Measurements from ENCODE around the gene ITGB3.

The ITGB3 gene

GRCh38 chr17:47276868-47277267 is 23.2 kb downstream of the ITGB3 start:
- H3K27ac ChIP-seq (ENCODE audit: low read depth, low read length) = no peak overlapping the region
- peaks cover 75% of the 10 kb centered on the region for H3K4me1 ChIP-seq (ENCODE audit: control insufficient read depth, low read length)
- H3K9me3 ChIP-seq (ENCODE audit: control insufficient read depth, insufficient read depth, low read length) = no peaks in the 10 kb centered on the region
- H3K79me2 ChIP-seq (ENCODE audit: control insufficient read depth, low read length) = no peaks in the 10 kb centered on the region
- H3K4me3 ChIP-seq (ENCODE audit: low read length) = no peak overlapping the region
- H3K4me2 ChIP-seq (ENCODE audit: low read length) = 0 out of 2 replicates have a peak overlapping the region, but pooled peaks have one; percentile 64
- peaks cover 10% of the 10 kb centered on the region for H3F3A ChIP-seq (ENCODE audit: control insufficient read depth, insufficient read depth)
- TF ChIP-seq CTCF (IDR thresholded peaks at IDR 0.05; ENCODE audit: low read depth, low read length, poor library complexity, severe bottlenecking) = no peak
- H3K27me3 ChIP-seq (ENCODE audit: control insufficient read depth, low read length) = no peaks in the 10 kb centered on the region
- no peaks in the 10 kb centered on the region for H3K36me3 ChIP-seq (ENCODE audit: control insufficient read depth, low read length)
- H3K9me2 ChIP-seq (replicated peaks; ENCODE audit: control insufficient read depth, low read length) = no peaks in the 10 kb centered on the region
- no peaks in the 10 kb centered on the region for H4K20me1 ChIP-seq (ENCODE audit: control insufficient read depth, insufficient read depth, low read depth, low read length)

DNA sequence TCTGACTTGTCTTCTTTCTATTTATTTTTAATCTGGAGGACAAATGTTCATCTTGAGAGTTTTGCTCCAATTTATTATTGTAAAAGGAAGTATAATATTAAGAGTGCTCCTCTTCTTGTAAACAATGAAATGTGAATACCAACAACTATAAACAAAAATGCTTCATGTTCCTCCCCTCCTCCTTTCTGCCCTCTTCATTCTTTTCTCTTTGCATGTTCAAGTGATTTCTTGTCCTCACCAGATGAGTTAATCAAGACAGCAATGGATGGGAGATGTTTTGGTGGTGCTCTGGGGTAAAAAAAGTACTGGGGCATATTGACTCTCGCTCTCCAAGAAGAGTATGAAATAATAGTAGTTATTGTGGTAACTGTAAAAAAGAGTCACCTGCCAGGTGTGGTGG is 24.3 kb downstream of the ITGB3 start:
- no peak for TF ChIP-seq CTCF (IDR thresholded peaks at IDR 0.05; ENCODE audit: low read depth, low read length, poor library complexity, severe bottlenecking)
- no peak for TF ChIP-seq EZH2phosphoT487 (IDR thresholded peaks at IDR 0.05; ENCODE audit: borderline replicate concordance, low read length)
- H3K27me3 ChIP-seq (ENCODE audit: control insufficient read depth, low read length) = no peaks in the 10 kb centered on the region
- peak overlapping the region; percentile 95 for H3K4me2 ChIP-seq (ENCODE audit: low read length)
- H3K36me3 ChIP-seq (ENCODE audit: control insufficient read depth, low read length) = no peaks in the 10 kb centered on the region
- 0 out of 2 replicates have a peak overlapping the region, but pooled peaks have one; percentile 23 for H3K4me3 ChIP-seq (ENCODE audit: low read length)
- H3F3A ChIP-seq (ENCODE audit: control insufficient read depth, insufficient read depth) = peaks cover 7% of the 10 kb centered on the region
- H4K20me1 ChIP-seq (ENCODE audit: control insufficient read depth, insufficient read depth, low read depth, low read length) = no peaks in the 10 kb centered on the region
- no peaks in the 10 kb centered on the region for H3K79me2 ChIP-seq (ENCODE audit: control insufficient read depth, low read length)
- H3K4me1 ChIP-seq (ENCODE audit: control insufficient read depth, low read length) = peaks cover 69% of the 10 kb centered on the region
- peak overlapping the region; percentile 20; the same call in 1 of the 2 replicates for H3K27ac ChIP-seq (ENCODE audit: low read depth, low read length)
- no peaks in the 10 kb centered on the region for H3K9me2 ChIP-seq (replicated peaks; ENCODE audit: control insufficient read depth, low read length)
- no peaks in the 10 kb centered on the region for H3K9me3 ChIP-seq (ENCODE audit: control insufficient read depth, insufficient read depth, low read length)

- no peaks in the 10 kb centered on the region for H3K9me3 ChIP-seq (ENCODE audit: control insufficient read depth, insufficient read depth, low read length)
- H3K4me1 ChIP-seq (ENCODE audit: control insufficient read depth, low read length) = peaks cover 69% of the 10 kb centered on the region
- H4K20me1 ChIP-seq (ENCODE audit: control insufficient read depth, insufficient read depth, low read depth, low read length) = no peaks in the 10 kb centered on the region
- H3K36me3 ChIP-seq (ENCODE audit: control insufficient read depth, low read length) = no peaks in the 10 kb centered on the region
- peaks cover 7% of the 10 kb centered on the region for H3F3A ChIP-seq (ENCODE audit: control insufficient read depth, insufficient read depth)
- peak overlapping the region; percentile 95 for H3K4me2 ChIP-seq (ENCODE audit: low read length)
- peak overlapping the region; percentile 55 for H3K27ac ChIP-seq (ENCODE audit: low read depth, low read length)
- H3K4me3 ChIP-seq (ENCODE audit: low read length) = peak overlapping the region; percentile 69
- H3K27me3 ChIP-seq (ENCODE audit: control insufficient read depth, low read length) = no peaks in the 10 kb centered on the region
- no peaks in the 10 kb centered on the region for H3K9me2 ChIP-seq (replicated peaks; ENCODE audit: control insufficient read depth, low read length)
- no peaks in the 10 kb centered on the region for H3K79me2 ChIP-seq (ENCODE audit: control insufficient read depth, low read length)
- TF ChIP-seq EZH2phosphoT487 (IDR thresholded peaks at IDR 0.05; ENCODE audit: borderline replicate concordance, low read length) = no peak
- no peak for TF ChIP-seq CTCF (IDR thresholded peaks at IDR 0.05; ENCODE audit: low read depth, low read length, poor library complexity, severe bottlenecking)
Observed at GRCh38 chr17:47278561-47278960, 24.9 kb downstream of the ITGB3 start.

Measured in DOHH2 (cell line).